K562 (cell line): ENCODE results near the gene RABL2B. TPM values are rescaled to one million over a fixed set of nuclear protein-coding genes. Genes with fewer than 3 reads are reported as not detected.

Experiments used
- ATAC-seq: fragments of 200-7000 bp; cut with Tn5 transposase; 3 replicates; pipeline ENCODE4 v1.9.1; 2020; ENCODE audit warnings: moderate library complexity
- BruUV-seq: library from RNA; stranded (reverse); fragments of 400-500 nt; replicated peaks from 2 replicates; lab custom pipeline; 2021; lab: Mats Ljungman, UMichigan
- CTCF ChIA-PET: fragments of 300-600 bp; formaldehyde crosslinking; extraction: SDS; loops from one replicate; lab custom pipeline; 2021; ENCODE audit warnings: low intra/inter-chr PET ratio; lab: Yijun Ruan, JAX
- POLR2A ChIA-PET: fragments of 300-600, 350-650 bp; sonication (Branson Sonifier 250); formaldehyde crosslinking; extraction: SDS; loops from one replicate; lab custom pipeline; 2021; ENCODE audit warnings: antibody characterized with exemption, inconsistent platforms; lab: Yijun Ruan, JAX
- DNase-seq, 4 experiments: peaks; one replicate each; pipeline versions ENCODE4 v3.0.0 to v3.0.0-alpha.2; 2011 to 2018; ENCODE audit warnings: low spot score in 3 of 4, mixed read lengths in 3 of 4; ENCODE audit errors: extremely low read depth in 1 of 4
- FAIRE-seq: peaks from 2 replicates; lab custom pipeline; 2011; peaks lifted over from hg19 to GRCh38; lab: Jason Lieb, UNC
- H2AFZ ChIP-seq: 2 replicates; pipeline ENCODE4 v1.6.0; 2011; ENCODE audit warnings: low read depth, low read length, control low read depth, inconsistent platforms
- H3K27ac ChIP-seq: fragments of 200-600 bp; 3 replicates; pipeline ENCODE4 v1.8.0; 2011; ENCODE audit warnings: low read depth, mild to moderate bottlenecking, control low read depth, inconsistent platforms, low read length, moderate library complexity, mixed read lengths; ENCODE audit errors: extremely low read depth
- H3K27me3 ChIP-seq, 2 experiments: fragments of 300-600 bp in 1 of 2; 2 replicates in 1 of 2; 3 replicates in 1 of 2; pipeline versions ENCODE4 v1.6.0 to v1.8.0; 2011; ENCODE audit warnings: inconsistent platforms in 2 of 2, low read length in 2 of 2, mild to moderate bottlenecking in 1 of 2, mixed read lengths in 1 of 2, moderate library complexity in 1 of 2; ENCODE audit not compliant: control insufficient read depth in 2 of 2, insufficient read depth in 2 of 2
- H3K36me3 ChIP-seq: fragments of 300-600 bp; 3 replicates; pipeline ENCODE4 v1.8.0; 2011; ENCODE audit warnings: mild to moderate bottlenecking, low read length, inconsistent platforms; ENCODE audit not compliant: control insufficient read depth, insufficient read depth
- H3K4me1 ChIP-seq, 2 experiments: fragments of 200-600 bp in 1 of 2; replicated peaks in 1 of 2; 2 replicates in 1 of 2; 3 replicates in 1 of 2; pipeline versions ENCODE4 v1.5.1 to v1.8.0; 2011; ENCODE audit warnings: inconsistent platforms in 2 of 2, low read length in 2 of 2, mild to moderate bottlenecking in 1 of 2, mixed read lengths in 1 of 2, moderate library complexity in 1 of 2; ENCODE audit not compliant: control insufficient read depth in 2 of 2, insufficient read depth in 2 of 2
- H3K4me2 ChIP-seq: 2 replicates; pipeline ENCODE4 v1.6.1; 2011; ENCODE audit warnings: low read length, control low read depth, inconsistent platforms, mixed read lengths; ENCODE audit not compliant: insufficient read depth
- H3K4me3 ChIP-seq: fragments of 200-600 bp; sonication (generic), shearing (Covaris generic); 2 replicates; pipeline ENCODE4 v1.5.1; 2016; ENCODE audit warnings: control low read depth, inconsistent platforms
- H3K79me2 ChIP-seq: fragments of 200-600 bp; 3 replicates; pipeline ENCODE4 v1.8.0; 2011; ENCODE audit warnings: low read length, inconsistent platforms; ENCODE audit not compliant: control insufficient read depth, insufficient read depth
- H3K9ac ChIP-seq, 2 experiments: 2 replicates each; pipeline versions ENCODE4 v1.6.0 to v1.6.1; 2011; ENCODE audit warnings: low read depth in 2 of 2, low read length in 2 of 2, control low read depth in 1 of 2, inconsistent platforms in 1 of 2, mild to moderate bottlenecking in 1 of 2, mixed read lengths in 1 of 2; ENCODE audit not compliant: insufficient read depth in 1 of 2
- H3K9me1 ChIP-seq: one replicate; pipeline ENCODE4 v1.6.0; 2011; ENCODE audit warnings: inconsistent platforms, mild to moderate bottlenecking, low read length, moderate library complexity; ENCODE audit not compliant: control insufficient read depth, insufficient read depth
- H3K9me3 ChIP-seq: replicated peaks from 2 replicates; pipeline ENCODE4 v1.5.1; 2011; ENCODE audit warnings: low read depth, low read length, inconsistent platforms; ENCODE audit not compliant: control insufficient read depth, insufficient read depth
- H4K20me1 ChIP-seq: replicated peaks from 2 replicates; pipeline ENCODE4 v1.6.1; 2011; ENCODE audit warnings: low read length, inconsistent platforms, mixed read lengths; ENCODE audit not compliant: control insufficient read depth, insufficient read depth
- BRCA1 ChIP-seq, 2 experiments: fragments of 450-650 bp in 1 of 2; sonication (generic) in 1 of 2; formaldehyde crosslinking in 1 of 2; IDR thresholded peaks; 2 replicates each; pipeline versions ENCODE4 v1.5.0 to v1.6.1; 2017 to 2020; ENCODE audit warnings: mild to moderate bottlenecking in 1 of 2, missing genetic modification reagents in 1 of 2
- EHMT2 ChIP-seq: fragments of 450-650 bp; IDR thresholded peaks from 2 replicates; pipeline ENCODE4 v1.6.1; 2018; ENCODE audit warnings: antibody characterized with exemption
- HNRNPL ChIP-seq: fragments of 200-400 bp; formaldehyde crosslinking; IDR thresholded peaks from 2 replicates; pipeline ENCODE4 v1.6.1; 2017; ENCODE audit warnings: low read depth, mild to moderate bottlenecking, low read length
- NFIX ChIP-seq: fragments of 250-450 bp; sonication (Bioruptor Pico); IDR thresholded peaks from 2 replicates; pipeline ENCODE4 v1.4.0; 2020; ENCODE audit warnings: low read depth, mild to moderate bottlenecking, moderate library complexity
- POLR2G ChIP-seq: fragments of 200-400 bp; formaldehyde crosslinking; IDR thresholded peaks from 2 replicates; pipeline ENCODE4 v1.6.1; 2017; ENCODE audit warnings: low read depth, mild to moderate bottlenecking, antibody characterized with exemption, low read length, moderate library complexity
- PTBP1 ChIP-seq: fragments of 200-400 bp; formaldehyde crosslinking; IDR thresholded peaks from 2 replicates; pipeline ENCODE4 v1.6.1; 2017; ENCODE audit warnings: low read depth, low read length
- RB1 ChIP-seq: fragments of 450-650 bp; IDR thresholded peaks from 2 replicates; pipeline ENCODE4 v1.6.1; 2017; ENCODE audit warnings: low read depth, mild to moderate bottlenecking
- RBM14 ChIP-seq: fragments of 200-400 bp; formaldehyde crosslinking; IDR thresholded peaks from 2 replicates; pipeline ENCODE4 v1.6.1; 2018; ENCODE audit warnings: low read depth, mild to moderate bottlenecking, low read length, moderate library complexity, borderline replicate concordance; ENCODE audit not compliant: insufficient read depth
- RNF2 ChIP-seq: sonication (generic); IDR thresholded peaks from 2 replicates; pipeline ENCODE4 v1.6.1; 2016
- SRSF9 ChIP-seq: fragments of 200-400 bp; formaldehyde crosslinking; IDR thresholded peaks from 2 replicates; pipeline ENCODE4 v1.6.1; 2017; ENCODE audit warnings: low read depth, low read length, borderline replicate concordance
- TAL1 ChIP-seq: fragments of 450-650 bp; IDR thresholded peaks from 2 replicates; pipeline ENCODE4 v1.6.1; 2016; ENCODE audit warnings: mild to moderate bottlenecking
- TFE3 ChIP-seq: fragments of 450-650 bp; formaldehyde crosslinking; IDR thresholded peaks from 2 replicates; pipeline ENCODE4 v1.4.0; 2020; ENCODE audit warnings: mild to moderate bottlenecking, mixed read lengths
- TGIF2 ChIP-seq: sonication (generic); formaldehyde crosslinking; IDR thresholded peaks from 2 replicates; pipeline ENCODE4 v1.8.1; 2022; ENCODE audit warnings: mild to moderate bottlenecking, missing genetic modification reagents, moderate library complexity
- TRIM28 ChIP-seq: fragments of 450-650 bp; IDR thresholded peaks from 2 replicates; pipeline ENCODE4 v1.6.1; 2017
- XRCC4 ChIP-seq: IDR thresholded peaks from one replicate; pipeline ENCODE4 v1.6.1; 2011; ENCODE audit not compliant: insufficient read depth, insufficient read length; ENCODE audit errors: extremely low read depth
- ZNF239 ChIP-seq: fragments of 250-450 bp; sonication (Bioruptor Pico); IDR thresholded peaks from 2 replicates; pipeline ENCODE4 v1.4.0; 2020; ENCODE audit warnings: mild to moderate bottlenecking
- ZNF280A ChIP-seq: fragments of 450-650 bp; IDR thresholded peaks from 2 replicates; pipeline ENCODE4 v1.6.1; 2018; ENCODE audit warnings: mild to moderate bottlenecking, low read depth; ENCODE audit not compliant: partially characterized antibody
- ZNF583 ChIP-seq: fragments of 250-450 bp; sonication (Bioruptor Pico); IDR thresholded peaks from 2 replicates; pipeline ENCODE4 v1.4.0; 2020
- ZNF586 ChIP-seq: fragments of 450-650 bp; formaldehyde crosslinking; conservative IDR thresholded peaks from 2 replicates; pipeline ENCODE4 v1.4.0; 2020; ENCODE audit warnings: mild to moderate bottlenecking, moderate library complexity
- WGBS: fragments of 100-300 bp; shearing (Covaris generic); methylation state at CpG from one replicate; pipeline ENCODE4 v1.1.6; 2016; ENCODE audit warnings: low coverage, mixed read lengths; ENCODE audit not compliant: insufficient coverage; ENCODE audit errors: missing lambda C conversion rate; 5-methylcytosine and 5-hydroxymethylcytosine counted together
- in situ Hi-C: fragments of 300-500 bp; cut with MboI; formaldehyde crosslinking; loops from 4 replicates; pipeline ENCODE4 v1.15.0; 2018; ENCODE audit warnings: inconsistent platforms, mixed read lengths
- intact Hi-C: fragments of 100-400 bp; cut with micrococcal nuclease; formaldehyde crosslinking; loops from 2 replicates; pipeline ENCODE4 v1.14.2; 2022
- polyA plus RNA-seq, 8 experiments: library from polyadenylated mRNA; depleted of rRNA in 4 of 8; stranded (reverse) in 5 of 8; unstranded in 3 of 8; fragments of >200 nt; fragmentation: Nextera tagmentation in 2 of 8; fragmentation: Illumina TruSeq in 1 of 8; extraction: Ambion mirVana in 2 of 8; extraction: Trizol in 1 of 8; gene quantifications; 2 replicates each; pipeline versions ENCODE4 v1.2.1 to v1.2.3, GENCODE V29; 2011 to 2014; ENCODE audit warnings: inconsistent platforms in 1 of 8, missing spikeins in 1 of 8
- total RNA-seq, 7 experiments: library from RNA; depleted of rRNA in 6 of 7; stranded (reverse); fragments of >200 nt in 6 of 7; fragmentation: Illumina TruSeq in 2 of 7; extraction: Trizol in 2 of 7; gene quantifications; 2 replicates each; pipeline versions ENCODE4 v1.2.1 to v1.2.3, GENCODE V29; 2011 to 2021; ENCODE audit warnings: low replicate concordance in 1 of 7

The RABL2B gene
- total and polyA plus RNA-seq, 9 of the 15 experiments (the other 6 are each of a cell fraction or from before 2014, with no cell fraction given), result 0.76 to 8.5 (median 3.6) TPM

DNA sequence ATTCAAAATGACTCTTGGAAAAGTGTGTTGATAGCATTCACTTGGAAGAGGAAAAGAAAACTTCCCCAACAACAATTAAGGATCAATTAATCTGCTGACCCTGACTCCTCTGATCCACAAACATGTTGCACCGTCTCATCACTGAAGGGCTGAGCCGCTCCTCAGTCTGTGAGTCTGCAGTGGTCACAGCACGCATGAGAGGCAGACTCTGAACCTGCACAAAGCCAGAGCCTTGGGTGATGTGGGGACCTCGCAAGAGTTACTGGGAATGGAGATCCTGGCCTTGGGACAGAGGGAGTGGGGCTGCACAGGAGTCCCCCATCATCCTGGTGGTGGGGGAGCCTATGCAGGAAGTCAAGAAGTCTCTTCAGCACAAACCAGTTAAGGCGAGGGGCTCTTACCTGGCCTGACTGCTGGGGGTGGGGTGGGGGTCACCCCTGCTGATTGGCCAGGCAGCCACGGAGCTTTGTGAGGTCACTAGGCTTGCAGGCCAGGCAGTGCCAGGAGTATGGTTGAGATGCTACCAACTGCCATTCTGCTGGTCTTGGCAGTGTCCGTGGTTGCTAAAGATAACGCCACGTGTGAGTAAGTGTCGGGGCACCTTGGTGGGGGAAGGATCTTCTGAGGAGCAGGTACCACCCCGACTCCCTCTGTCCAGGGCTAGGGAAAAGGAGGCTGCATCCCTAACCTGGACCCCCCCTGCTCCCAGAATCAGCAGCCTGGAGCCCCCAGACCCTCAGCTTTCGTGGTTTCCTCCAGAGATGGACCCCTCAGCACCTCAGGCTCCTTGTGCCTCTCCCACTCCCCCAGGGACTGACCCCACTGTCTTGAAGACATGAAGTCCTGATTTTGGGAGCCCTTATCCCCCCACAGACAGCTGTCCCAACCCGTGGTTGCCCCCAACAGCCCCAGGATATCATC is 45.4 kb downstream of the RABL2B start, which contains the start of gene ACR (continued):
- TF ChIP-seq HNRNPL (no peak), RBM14 (no peak), ZNF280A (no peak), ZNF583 (no peak), TRIM28 (no peak), RNF2 (no peak), TFE3 (no peak)

DNA sequence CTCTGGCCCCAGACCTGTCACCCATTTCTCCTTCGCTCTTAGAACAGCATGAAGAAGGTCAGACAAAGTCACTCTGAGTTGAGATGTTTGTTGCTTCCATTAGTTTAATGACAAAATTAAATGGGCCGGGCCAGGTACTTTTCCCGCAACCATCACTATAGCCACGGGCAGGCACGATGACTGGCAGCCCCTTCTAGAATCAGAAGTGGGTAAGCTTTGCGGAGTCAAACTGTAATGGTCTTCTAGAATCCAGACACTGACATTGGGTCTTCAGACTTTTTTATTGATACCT is 47.8 kb downstream of the RABL2B start:
- FAIRE-seq, result no peak
- 1% methylated on average over 6 of the region's 6 CpGs for WGBS
- no peak for DNase-seq
- Histone ChIP-seq H3K36me3 (no peaks in the 10 kb centered on the region), H3K4me1 (peaks cover 0 to 14% of the 10 kb centered on the region in 2 experiments; a peak in 3 of 5 replicates), H3K27ac (no peak overlapping the region), H4K20me1 (no peaks in the 10 kb centered on the region), H3K9me1 (no peaks in the 10 kb centered on the region), H3K4me2 (no peak overlapping the region), H3K4me3 (no peak overlapping the region), H3K79me2 (no peaks in the 10 kb centered on the region), H3K9me3 (no peaks in the 10 kb centered on the region), H3K27me3 (peaks cover 4 to 54% of the 10 kb centered on the region in 2 experiments; a peak in 4 of 5 replicates), H2AFZ (no peak overlapping the region), H3K9ac (no peak overlapping the region)
- ChIA-PET CTCF (no interaction called here), POLR2A (no interaction called here)
- intact Hi-C loops (no loop called here), in situ Hi-C loops (no loop called here)
- no TSS peak for BruUV-seq
- ATAC-seq, result no peak
- TF ChIP-seq XRCC4, result no peak
- no peak for TF ChIP-seq POLR2G
- no peak for TF ChIP-seq PTBP1
- TF ChIP-seq EHMT2, result no peak
- TF ChIP-seq BRCA1 (IDR thresholded peaks at IDR 0.05), result no peak
- no peak for TF ChIP-seq BRCA1 (CRISPR knock-in tag; IDR thresholded peaks at IDR 0.05)
- TF ChIP-seq NFIX (CRISPR knock-in tag), result no peak
- TF ChIP-seq ZNF239 (CRISPR knock-in tag), result no peak
- no peak for TF ChIP-seq RB1
- TF ChIP-seq TGIF2 (CRISPR knock-in tag), result no peak
- no peak for TF ChIP-seq ZNF586 (CRISPR knock-in tag)
- no peak for TF ChIP-seq SRSF9
- no peak for TF ChIP-seq TAL1
